ENCODE data around the gene SLC25A24. TPM values are rescaled to one million over a fixed set of nuclear protein-coding genes. Genes with fewer than 3 reads are reported as not detected.
"Not testable (repeated sequence)": the region's sequence is repeated elsewhere in the genome, so short reads cannot be mapped to it uniquely, and the experiment has no call there.

SLC25A24 gene
- 41.1 TPM for total RNA-seq

DNA sequence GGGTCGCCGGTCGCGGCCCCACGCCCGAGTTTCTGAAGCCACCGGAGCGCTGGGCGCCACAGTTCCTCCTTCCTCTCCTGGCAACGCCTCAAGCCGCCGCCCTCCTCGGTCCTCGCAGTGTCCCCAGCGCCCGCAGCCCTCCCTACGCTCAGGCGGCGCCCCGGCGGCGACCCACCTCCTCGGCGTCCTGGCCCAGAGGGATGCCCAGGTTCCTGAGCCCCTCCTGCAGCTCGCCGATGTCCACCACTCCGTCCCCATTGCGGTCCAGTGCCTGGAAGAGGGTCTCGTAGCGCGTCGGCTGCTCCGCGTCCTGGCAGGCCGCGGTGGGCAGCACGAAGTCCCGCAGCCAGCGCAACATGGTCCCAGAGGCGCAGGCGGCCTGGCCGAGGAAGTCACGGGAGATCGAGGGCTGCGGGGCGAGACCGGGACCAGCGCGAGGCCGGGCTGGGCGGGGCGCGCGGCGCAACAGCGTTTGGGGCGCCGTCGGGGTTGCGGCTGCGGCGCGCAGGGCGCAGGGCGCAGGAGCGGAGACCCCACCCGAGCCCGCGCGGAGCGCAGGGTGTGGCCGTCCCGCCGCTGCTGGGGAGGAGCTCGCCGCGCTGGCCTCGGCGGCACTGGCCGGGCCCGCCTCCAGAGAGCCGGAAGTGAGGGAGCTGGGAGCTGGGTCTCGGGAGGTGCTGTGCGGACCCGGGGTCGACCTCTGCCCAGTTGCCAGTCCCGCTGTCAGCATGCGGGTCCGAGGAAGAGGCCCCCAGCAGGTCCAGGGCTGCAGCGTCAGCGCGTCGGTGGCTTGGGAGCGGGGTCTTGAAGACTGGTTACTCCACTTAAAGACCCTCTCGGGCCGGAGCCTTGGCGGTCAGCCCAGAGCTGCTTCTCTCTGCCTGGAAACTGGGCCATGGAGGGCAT lies at the start of gene SLC25A24:
TSS of gene SLC25A24 (minus strand) at position 563 of the 906 bp plus-strand sequence. CDS start at position 358, 205 bp downstream.
- peak; percentile 87 for DNase-seq (ENCODE audit: low spot score)

- DNase-seq (ENCODE audit: low spot score) = not testable (repeated sequence)
Observed at GRCh38 chr1:108243976-108244375, 43.8 kb upstream of the SLC25A24 start, which contains the start of gene NBPF4. TSS of gene NBPF4 (minus strand) at chr1:108244076. CDS start at chr1:108243761, 315 bp downstream.

DNA sequence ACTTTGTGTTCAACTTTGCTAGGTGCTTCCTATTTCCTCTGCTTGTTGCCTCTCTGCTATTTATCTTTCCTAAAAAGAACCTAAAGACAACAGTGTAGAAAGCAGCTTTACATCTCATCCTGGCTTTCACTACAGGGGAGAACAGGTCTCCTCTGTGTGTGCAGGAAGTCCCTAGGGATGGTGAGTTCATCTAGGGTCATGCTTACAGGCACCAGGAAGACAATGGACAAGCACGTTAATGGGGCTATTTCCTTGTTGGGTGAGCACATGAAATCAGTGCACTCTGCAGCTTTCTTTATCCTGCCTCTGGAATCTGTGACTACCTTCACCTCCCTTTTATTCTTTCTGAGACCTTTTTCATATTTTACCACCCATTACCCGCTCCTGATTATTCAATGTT lies 39.3 kb upstream of the SLC25A24 start:
- not testable (repeated sequence) for DNase-seq (ENCODE audit: low spot score)

DNA sequence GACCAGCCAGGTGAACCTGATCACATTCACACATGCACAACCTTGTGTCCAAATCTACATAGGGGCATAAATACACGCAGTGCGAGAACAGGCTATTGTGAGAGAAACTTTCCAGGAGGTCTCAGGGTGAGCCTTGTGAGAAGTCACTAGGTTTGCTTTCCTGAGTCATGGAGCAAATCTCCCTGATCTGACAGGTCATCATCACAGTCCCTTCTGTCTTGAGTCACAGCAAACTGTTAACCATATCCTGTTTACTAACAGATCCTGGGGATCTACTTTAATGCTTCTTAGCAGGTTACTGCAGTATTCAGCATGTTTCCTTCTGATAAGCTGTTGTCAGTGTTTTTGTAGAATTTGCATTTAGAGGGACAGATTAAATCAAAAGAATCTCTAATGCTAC lies 35.2 kb upstream of the SLC25A24 start:
- DNase-seq (ENCODE audit: low spot score) = not testable (repeated sequence)

DNA sequence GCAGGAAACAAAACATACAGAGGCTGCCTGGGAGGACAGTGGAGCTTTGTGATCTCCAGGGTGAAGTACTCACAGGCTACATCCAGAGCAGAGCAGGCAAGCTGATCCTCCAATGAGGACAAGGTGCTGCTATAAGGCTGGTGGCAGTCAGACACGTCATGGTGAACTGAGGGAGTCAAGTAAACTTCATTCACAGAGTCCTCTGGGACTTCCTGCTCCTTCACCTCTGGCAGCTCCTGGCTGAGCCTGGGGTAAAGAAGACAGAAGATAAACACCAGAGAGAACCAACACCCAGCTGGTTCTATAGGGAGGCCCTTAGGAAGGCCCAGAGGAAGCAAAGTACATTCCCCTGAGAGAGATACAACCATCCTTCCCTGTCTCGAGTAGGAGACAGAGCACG lies 32.0 kb upstream of the SLC25A24 start:
- not testable (repeated sequence) for DNase-seq (ENCODE audit: low spot score)

GRCh38 chr1:108229976-108230375 lies 29.8 kb upstream of the SLC25A24 start:
- not testable (repeated sequence) for DNase-seq (ENCODE audit: low spot score)

- DNase-seq (ENCODE audit: low spot score) = not testable (repeated sequence)
Observed at GRCh38 chr1:108227772-108228171, 27.6 kb upstream of the SLC25A24 start.

GRCh38 chr1:108226855-108227254 lies 26.7 kb upstream of the SLC25A24 start:
- not testable (repeated sequence) for DNase-seq (ENCODE audit: low spot score)

DNA sequence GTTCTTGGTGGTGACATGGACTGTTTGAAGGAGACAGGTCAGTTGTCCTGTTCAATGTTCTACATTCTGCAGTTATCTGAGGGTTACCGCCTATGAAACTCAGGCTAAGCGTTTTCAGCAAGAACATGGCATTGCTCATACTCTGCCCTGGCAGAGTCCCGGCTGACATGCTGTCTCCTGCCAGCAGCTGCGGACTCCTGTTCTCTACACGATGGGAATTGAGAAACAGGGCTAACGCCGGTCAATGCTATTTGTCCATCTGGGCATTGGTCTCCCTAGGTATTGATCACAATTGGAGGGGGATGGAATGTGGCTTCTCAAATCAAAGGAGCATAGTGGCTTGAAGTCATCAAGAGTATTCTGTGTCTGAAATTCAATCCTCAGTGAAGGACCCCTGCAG lies 23.1 kb upstream of the SLC25A24 start:
- DNase-seq (ENCODE audit: low spot score) = not testable (repeated sequence)

DNA sequence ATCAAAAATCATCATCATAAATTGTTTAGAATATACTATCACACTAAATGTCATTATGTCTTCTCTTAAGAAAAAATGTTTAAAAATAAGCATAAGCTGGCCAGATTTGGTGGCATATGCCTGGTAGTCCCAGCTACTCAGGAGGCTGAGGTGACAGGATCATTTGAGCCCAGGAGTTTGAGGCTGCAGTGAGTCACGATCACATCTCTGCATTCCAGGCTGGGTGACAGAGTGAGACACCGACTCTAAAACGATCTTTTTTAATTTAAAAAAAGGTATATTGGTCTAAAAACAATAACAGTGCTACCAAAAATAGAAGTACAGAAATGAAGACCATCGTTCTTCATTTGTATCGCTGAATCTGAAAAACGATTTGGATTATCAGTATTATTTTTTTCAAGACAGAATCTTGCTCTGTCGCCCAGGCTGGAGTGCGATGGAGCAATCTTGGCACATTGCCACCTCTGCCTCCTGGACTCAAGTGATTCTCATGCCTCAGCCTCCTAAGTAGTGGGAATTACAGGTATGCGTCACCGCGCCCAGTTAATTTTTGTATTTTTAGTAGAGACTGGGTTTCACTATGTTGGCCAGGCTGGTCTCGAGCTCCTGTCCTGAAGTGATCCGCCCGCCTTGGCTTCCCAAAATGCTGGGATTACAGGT lies 17.5 kb upstream of the SLC25A24 start:
- DNase-seq (ENCODE audit: low spot score) = not testable (repeated sequence)

DNA sequence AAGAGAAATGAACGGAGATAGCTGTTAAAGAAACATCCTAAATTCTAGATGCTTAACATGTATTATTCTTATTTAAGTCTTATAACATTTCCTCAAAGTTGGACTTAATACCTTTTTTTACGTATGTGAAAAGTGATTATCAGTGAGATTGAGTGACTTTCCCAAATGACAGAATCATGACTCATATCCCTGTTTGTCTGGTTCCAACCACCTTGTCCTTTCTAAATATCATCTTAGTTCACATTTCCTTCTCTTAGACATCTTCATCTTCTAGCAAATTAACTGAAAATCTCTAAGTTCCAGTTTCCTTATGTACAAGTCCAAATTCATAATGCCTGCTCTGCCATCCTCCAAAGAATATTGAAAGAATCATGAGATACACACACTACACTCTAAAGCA lies 16.9 kb upstream of the SLC25A24 start:
- DNase-seq (ENCODE audit: low spot score) = not testable (repeated sequence)

DNA sequence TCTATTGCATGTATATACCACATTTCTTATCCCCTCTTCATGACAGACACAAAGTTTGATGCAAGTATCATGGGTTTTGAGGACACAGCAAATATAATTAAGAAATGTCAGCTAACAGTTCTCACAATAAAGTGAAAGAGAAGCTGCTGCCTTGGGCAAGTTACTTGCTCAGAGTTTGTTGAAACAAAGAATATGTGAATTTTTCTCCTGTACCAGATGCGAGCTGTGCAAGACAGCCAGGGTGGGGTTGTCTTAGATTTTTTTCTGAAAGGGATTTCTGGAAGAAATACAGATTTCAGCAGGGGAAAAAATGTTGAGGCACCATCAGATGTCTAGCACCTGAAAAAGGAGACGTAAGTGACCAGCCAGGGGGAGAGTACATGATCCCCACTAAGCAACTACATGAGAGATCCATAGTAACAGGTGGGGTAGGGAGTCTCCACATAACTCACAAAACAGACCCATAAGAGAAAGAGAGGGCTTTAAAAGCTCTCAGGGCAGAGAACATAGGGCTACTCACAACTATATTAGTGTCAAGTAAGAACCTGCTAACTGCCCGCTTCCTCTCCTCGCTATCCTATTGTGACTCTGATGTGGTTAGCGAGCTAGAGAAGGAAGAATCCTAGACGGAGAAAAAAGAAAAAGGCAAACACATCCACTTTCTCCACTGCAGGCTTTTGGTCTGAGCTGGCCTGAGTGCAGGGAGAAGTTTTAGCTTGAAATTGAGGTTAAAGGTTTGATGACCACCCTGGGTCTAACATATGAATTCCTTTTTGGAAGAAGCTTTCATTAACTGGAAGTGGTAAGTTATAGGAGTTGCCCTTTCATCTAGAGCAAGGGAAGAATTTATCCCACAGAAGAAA lies 16.1 kb upstream of the SLC25A24 start:
- DNase-seq (ENCODE audit: low spot score) = not testable (repeated sequence)

GRCh38 chr1:108214641-108215465 lies 14.7 kb upstream of the SLC25A24 start:
- not testable (repeated sequence) for DNase-seq (ENCODE audit: low spot score)

DNA sequence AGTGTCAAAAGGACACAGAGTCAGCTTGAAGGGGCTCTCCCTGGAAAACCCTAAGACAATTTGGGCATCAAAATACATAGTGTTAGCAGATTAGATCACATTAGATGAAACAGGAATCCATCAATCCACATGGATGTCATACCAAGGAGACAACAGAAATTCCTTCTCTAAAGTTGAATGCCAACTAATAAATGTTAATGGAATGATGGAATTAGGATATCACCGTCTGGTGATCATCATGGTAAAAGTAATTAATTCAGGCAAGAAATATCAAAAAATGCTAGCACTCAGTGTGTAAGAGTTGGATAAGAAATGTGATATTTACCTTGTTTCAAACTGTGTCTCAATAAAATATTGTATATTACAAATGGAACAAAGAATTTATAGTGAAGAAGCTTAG lies 10.9 kb upstream of the SLC25A24 start:
- DNase-seq (ENCODE audit: low spot score) = no peak

DNA sequence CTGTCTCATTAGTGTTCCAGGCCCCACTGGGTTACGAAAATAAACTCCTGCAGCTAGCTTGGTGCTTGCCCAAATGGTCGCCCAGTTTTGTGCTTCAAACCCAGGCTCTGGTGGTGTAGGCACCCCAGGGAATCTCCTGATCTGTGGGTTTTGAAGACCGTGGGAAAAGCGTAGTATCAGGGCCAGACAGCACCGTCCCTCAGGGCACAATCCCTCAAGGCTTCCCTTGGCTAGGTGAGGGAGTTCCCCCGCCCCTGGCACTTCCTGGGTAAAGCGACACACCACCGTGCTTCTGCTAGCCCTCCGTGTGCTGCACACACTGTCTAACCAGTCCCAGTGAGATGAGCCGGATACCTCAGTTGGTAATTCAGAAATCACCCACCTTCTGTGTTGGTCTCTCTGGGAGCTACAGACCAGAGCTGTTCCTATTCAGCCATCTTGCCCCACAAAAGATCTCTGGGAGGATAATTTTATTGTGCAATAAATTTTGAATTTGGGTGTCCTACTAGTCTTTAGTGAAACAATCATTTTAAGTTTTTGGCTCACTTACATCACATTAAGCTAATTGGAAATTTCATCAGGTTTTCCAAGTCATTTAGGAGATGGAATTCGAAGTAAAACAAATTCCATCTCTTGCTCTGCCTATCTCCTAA lies 9.4 kb upstream of the SLC25A24 start:
- no peak for DNase-seq (ENCODE audit: low spot score)

DNA sequence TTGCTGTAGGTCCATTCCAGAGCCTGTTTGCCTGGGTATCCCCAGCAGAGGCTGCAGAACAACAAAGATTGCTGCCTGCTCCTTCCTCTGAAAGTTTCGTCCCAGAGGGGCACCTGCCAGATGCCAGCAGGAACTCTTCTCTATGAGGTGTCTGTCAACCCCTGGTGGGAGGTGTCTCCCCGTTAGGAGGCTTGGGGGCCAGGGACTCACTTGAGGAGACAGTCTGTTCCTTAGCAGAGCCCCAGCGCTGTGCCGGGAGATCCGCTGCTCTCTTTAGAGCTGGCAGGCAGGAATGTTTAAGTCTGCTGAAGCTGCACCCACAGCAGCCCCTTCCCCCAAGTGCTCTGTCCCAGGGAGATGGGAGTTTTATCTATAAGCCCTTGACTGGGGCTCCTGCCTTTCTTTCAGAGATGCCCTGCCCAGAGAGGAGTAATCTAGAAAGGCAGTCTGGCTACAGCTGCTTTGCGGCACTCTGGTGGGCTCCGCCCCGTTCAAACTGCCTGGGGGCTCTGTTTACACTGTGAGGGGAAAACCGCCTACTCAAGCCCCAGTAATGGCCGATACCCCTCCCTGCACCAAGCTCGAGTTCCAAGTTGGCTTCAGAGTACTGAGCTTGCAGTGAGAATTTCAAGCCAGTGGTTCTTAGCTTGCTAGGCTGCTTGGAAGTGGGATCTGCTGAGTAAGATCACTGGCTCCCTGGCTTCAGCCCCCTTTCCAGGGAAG lies 8.7 kb upstream of the SLC25A24 start:
- no peak for DNase-seq (ENCODE audit: low spot score)

DNA sequence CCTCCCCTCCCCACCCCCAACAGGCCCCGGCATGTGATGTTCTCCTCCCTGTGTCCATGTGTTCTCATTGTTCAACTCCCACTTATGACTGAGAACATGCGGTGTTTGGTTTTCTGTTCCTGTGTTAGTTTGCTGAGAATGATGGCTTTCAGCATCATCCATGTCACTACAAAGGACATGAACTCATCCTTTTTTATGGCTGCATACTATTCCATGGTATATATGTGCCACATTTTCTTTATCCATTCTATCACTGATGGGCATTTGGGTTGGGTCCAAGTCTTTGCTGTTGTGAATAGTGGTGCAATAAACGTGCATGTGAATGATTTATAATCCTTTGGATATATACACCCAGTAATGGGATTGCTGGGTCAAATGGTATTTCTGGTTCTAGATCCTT lies 3.4 kb upstream of the SLC25A24 start:
- not testable (repeated sequence) for DNase-seq (ENCODE audit: low spot score)

GRCh38 chr1:108201687-108202086 lies 1.5 kb upstream of the SLC25A24 start:
- no peak for DNase-seq (ENCODE audit: low spot score)

- peak; percentile 59 for DNase-seq (ENCODE audit: low spot score)
Observed at GRCh38 chr1:108200687-108201051, 526 bp upstream of the SLC25A24 start.

Data from ureter (tissue), 1 donor.